ENCODE results near the gene COX8A. TPM values are rescaled to one million over a fixed set of nuclear protein-coding genes. Genes with fewer than 3 reads are reported as not detected.

COX8A gene
- total and polyA plus RNA-seq, 5 donors from 2014 or later, result 124 to 582 (median 517) TPM

DNA sequence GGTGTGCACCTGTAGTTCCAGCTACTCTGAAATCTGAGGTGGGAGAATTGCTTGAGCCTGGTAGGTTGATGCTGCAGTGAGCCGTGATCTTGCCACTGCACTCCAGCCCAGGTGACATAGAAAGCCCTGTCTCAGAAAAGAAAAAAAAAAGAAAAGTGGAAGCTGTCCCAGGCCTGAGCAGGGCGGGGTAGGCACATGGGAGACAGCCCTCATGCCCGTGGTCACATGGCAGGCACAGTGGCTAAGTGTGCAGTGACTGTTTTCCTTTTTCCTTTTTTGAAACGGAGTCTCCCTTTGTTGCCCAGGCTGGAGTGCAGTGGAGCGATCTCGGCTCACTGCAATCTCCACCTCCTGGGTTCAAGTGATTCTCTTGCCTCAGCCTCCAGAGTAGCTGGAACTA is 19.6 kb downstream of the COX8A start:
- Mint-ChIP-seq H3K4me1 (peaks cover 0 to 33% (median 16%) of the 10 kb centered on the region in 4 donors), H3K4me3 (no peak overlapping the region), H3K9me3 (no peaks in the 10 kb centered on the region), H3K27me3 (peaks cover 4% of the 10 kb centered on the region), H3K27ac (no peak overlapping the region), H3K36me3 (peaks cover 22% of the 10 kb centered on the region)
- no peak for DNase-seq
- no peaks in the 10 kb centered on the region for H3K9me3 ChIP-seq (ENCODE audit: control insufficient read depth in 2 of 2, low read length in 2 of 2)
- ATAC-seq (ENCODE audit: low read depth in 2 of 2), result no peak
- H3K4me1 ChIP-seq (ENCODE audit: control insufficient read depth, insufficient read depth, low read length, poor library complexity, severe bottlenecking), result peaks cover under 1% of the 10 kb centered on the region
- H3K36me3 ChIP-seq (ENCODE audit: control insufficient read depth, insufficient read depth, low read length), result peaks cover 52% of the 10 kb centered on the region
- H3K27ac ChIP-seq (ENCODE audit: insufficient read depth, low read length, poor library complexity, severe bottlenecking), result no peak overlapping the region
- no peak overlapping the region for H3K4me3 ChIP-seq (ENCODE audit: low read depth, low read length)
- H3K27me3 ChIP-seq (ENCODE audit: control insufficient read depth, insufficient read depth, low read length), result no peaks in the 10 kb centered on the region

DNA sequence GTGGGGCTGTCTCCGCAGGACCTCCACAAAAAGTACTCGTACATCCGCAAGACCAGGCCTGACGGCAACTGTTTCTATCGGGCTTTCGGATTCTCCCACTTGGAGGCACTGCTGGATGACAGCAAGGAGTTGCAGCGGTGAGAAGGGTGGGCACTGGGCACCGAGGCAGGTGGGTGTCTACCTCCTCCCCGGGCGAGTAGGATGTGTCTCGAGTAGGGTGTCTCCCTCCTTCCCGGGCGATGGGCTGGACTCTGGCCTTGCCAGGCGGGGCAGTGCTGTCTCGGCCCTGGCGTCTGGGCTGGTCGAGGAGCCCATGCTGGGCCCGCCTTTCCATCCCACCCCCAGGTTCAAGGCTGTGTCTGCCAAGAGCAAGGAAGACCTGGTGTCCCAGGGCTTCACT is 22.1 kb downstream of the COX8A start:
- H3K36me3 Mint-ChIP-seq, result peaks cover 21% of the 10 kb centered on the region
- no peak overlapping the region for H3K27ac ChIP-seq (ENCODE audit: insufficient read depth, low read length, poor library complexity, severe bottlenecking)

DNA sequence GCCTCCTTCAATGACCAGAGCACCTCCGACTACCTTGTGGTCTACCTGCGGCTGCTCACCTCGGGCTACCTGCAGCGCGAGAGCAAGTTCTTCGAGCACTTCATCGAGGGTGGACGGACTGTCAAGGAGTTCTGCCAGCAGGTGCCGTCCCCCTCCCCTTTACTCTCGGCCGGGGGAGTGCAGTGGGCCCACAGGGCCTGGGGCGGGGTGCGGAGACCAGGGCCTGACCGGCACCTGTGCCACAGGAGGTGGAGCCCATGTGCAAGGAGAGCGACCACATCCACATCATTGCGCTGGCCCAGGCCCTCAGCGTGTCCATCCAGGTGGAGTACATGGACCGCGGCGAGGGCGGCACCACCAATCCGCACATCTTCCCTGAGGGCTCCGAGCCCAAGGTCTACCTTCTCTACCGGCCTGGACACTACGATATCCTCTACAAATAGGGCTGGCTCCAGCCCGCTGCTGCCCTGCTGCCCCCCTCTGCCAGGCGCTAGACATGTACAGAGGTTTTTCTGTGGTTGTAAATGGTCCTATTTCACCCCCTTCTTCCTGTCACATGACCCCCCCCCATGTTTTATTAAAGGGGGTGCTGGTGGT is 22.8 kb downstream of the COX8A start:
- no peak overlapping the region for H3K27ac ChIP-seq (ENCODE audit: insufficient read depth, low read length, poor library complexity, severe bottlenecking)
- H3K27me3 ChIP-seq (ENCODE audit: control insufficient read depth, insufficient read depth, low read length), result no peaks in the 10 kb centered on the region
- Mint-ChIP-seq H3K36me3 (peaks cover 15% of the 10 kb centered on the region), H3K27me3 (peaks cover 7% of the 10 kb centered on the region), H3K4me1 (peaks cover 0 to 22% (median 9%) of the 10 kb centered on the region in 4 donors), H3K4me3 (no peak overlapping the region), H3K27ac (no peak overlapping the region), H3K9me3 (no peaks in the 10 kb centered on the region)
- DNase-seq (no peak), ATAC-seq (ENCODE audit: low read depth in 2 of 2) (no peak)
- peaks cover 33% of the 10 kb centered on the region for H3K36me3 ChIP-seq (ENCODE audit: control insufficient read depth, insufficient read depth, low read length)
- H3K4me3 ChIP-seq (ENCODE audit: low read depth, low read length), result no peak overlapping the region
- H3K4me1 ChIP-seq (ENCODE audit: control insufficient read depth, insufficient read depth, low read length, poor library complexity, severe bottlenecking), result peaks cover 21% of the 10 kb centered on the region
- no peaks in the 10 kb centered on the region for H3K9me3 ChIP-seq (ENCODE audit: control insufficient read depth in 2 of 2, low read length in 2 of 2)

More for the DNA sequence above, 22.1 kb downstream of the COX8A start:
- peaks cover 4% of the 10 kb centered on the region for H3K27me3 Mint-ChIP-seq
- no peak overlapping the region for H3K27ac Mint-ChIP-seq
- no peak overlapping the region for H3K4me3 Mint-ChIP-seq
- Histone ChIP-seq H3K9me3 (ENCODE audit: control insufficient read depth in 2 of 2, low read length in 2 of 2) (no peaks in the 10 kb centered on the region), H3K4me1 (ENCODE audit: control insufficient read depth, insufficient read depth, low read length, poor library complexity, severe bottlenecking) (peaks cover 21% of the 10 kb centered on the region), H3K36me3 (ENCODE audit: control insufficient read depth, insufficient read depth, low read length) (peaks cover 34% of the 10 kb centered on the region), H3K4me3 (ENCODE audit: low read depth, low read length) (no peak overlapping the region), H3K27me3 (ENCODE audit: control insufficient read depth, insufficient read depth, low read length) (no peaks in the 10 kb centered on the region)
- H3K9me3 Mint-ChIP-seq, result no peaks in the 10 kb centered on the region
- peaks cover 0 to 29% (median 12%) of the 10 kb centered on the region in 4 donors for H3K4me1 Mint-ChIP-seq
- DNase-seq (no peak), ATAC-seq (ENCODE audit: low read depth in 2 of 2) (no peak)

DNA sequence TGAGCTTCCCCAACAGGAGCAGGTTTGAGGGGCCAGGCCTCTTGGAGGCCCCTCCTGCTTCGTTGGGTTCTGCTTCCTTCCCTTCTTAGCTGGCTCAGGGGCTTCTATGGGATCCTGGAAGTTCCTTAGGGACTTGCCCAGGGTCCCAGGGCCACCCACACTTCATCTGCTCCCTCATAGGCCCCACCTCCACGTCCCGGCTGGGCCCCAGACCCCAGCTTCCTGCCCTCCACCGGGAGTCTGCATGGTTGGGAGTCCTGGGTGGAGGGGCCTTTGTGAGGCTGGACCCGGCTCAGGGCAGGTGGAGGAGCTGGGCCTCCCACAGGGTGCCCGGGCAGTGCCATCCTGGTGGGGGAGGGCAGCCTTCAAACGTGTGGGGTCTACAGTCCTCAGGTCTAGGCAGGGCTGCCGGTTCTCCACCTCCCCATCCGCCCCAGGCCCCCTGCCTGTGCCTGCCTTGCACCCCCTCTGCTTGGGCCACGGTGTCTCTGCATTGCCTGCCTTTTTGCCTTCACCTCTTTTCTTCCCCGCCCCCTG is 23.4 kb downstream of the COX8A start:
- peaks cover 11% of the 10 kb centered on the region for H3K27me3 Mint-ChIP-seq
- peaks cover 21% of the 10 kb centered on the region for H3K4me1 ChIP-seq (ENCODE audit: control insufficient read depth, insufficient read depth, low read length, poor library complexity, severe bottlenecking)
- DNase-seq, result no peak
- no peak for ATAC-seq (ENCODE audit: low read depth in 2 of 2)
- peak overlapping the region in 1 of 3 donors; percentile 34 for H3K27ac Mint-ChIP-seq
- H3K36me3 Mint-ChIP-seq, result peaks cover 15% of the 10 kb centered on the region
- H3K36me3 ChIP-seq (ENCODE audit: control insufficient read depth, insufficient read depth, low read length), result peaks cover 32% of the 10 kb centered on the region
- H3K27ac ChIP-seq (ENCODE audit: insufficient read depth, low read length, poor library complexity, severe bottlenecking), result no peak overlapping the region
- peak overlapping the region in 2 of 4 donors; percentile 32 to 54 for H3K4me3 Mint-ChIP-seq
- H3K27me3 ChIP-seq (ENCODE audit: control insufficient read depth, insufficient read depth, low read length), result no peaks in the 10 kb centered on the region
- no peaks in the 10 kb centered on the region for H3K9me3 ChIP-seq (ENCODE audit: control insufficient read depth in 2 of 2, low read length in 2 of 2)
- H3K4me1 Mint-ChIP-seq, result peaks cover 0 to 22% (median 8%) of the 10 kb centered on the region in 4 donors
- H3K4me3 ChIP-seq (ENCODE audit: low read depth, low read length), result no peak overlapping the region
- no peaks in the 10 kb centered on the region for H3K9me3 Mint-ChIP-seq

DNA sequence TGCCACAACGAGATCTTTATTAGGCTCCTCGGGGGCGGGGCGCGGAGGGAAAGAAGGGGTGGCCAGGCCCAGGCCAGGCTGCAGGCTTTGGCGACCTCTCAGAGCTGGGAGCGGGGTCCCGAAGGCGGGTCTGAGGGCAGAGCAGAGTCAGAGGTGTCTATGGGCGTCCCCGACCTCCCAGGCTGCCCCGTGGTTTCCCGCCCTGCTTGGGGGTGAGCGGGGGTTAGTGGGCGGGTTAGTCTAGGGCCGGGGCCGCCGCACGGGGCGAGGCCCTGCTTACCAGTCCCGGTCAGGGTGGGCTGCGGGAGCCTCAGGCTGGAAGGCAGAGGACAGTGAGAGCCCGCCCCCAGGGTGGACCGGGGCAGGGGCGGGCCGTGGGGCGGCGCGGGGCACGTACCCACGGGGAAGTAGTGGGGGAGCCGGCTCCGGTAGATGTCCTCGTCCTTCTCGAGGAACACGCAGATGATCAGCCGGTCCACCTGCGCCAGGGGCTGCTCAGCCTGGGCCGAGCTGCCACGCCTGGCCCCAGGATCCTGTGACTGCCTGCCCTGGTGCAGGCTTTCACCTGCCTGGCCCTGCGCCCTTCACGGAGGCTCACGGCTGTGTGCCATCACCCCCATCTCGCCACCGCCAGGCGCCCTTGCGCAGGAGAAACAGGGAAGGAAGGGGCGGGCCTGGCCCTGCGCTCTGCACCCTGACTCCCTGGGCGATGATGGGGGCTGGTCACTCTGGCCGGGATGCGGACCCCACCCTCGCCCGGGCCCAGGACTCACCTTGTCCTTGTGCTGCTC is 24.3 kb downstream of the COX8A start:
- H3K4me1 Mint-ChIP-seq, result peaks cover 0 to 18% (median 4%) of the 10 kb centered on the region in 4 donors
- peaks cover 26% of the 10 kb centered on the region for H3K36me3 ChIP-seq (ENCODE audit: control insufficient read depth, insufficient read depth, low read length)
- peak overlapping the region in 2 of 4 donors; percentile 38 to 54 for H3K4me3 Mint-ChIP-seq
- peaks cover 13% of the 10 kb centered on the region for H3K27me3 Mint-ChIP-seq
- H3K4me1 ChIP-seq (ENCODE audit: control insufficient read depth, insufficient read depth, low read length, poor library complexity, severe bottlenecking), result peaks cover 21% of the 10 kb centered on the region
- peaks cover 12% of the 10 kb centered on the region for H3K36me3 Mint-ChIP-seq
- H3K27me3 ChIP-seq (ENCODE audit: control insufficient read depth, insufficient read depth, low read length), result no peaks in the 10 kb centered on the region
- H3K27ac ChIP-seq (ENCODE audit: insufficient read depth, low read length, poor library complexity, severe bottlenecking), result no peak overlapping the region
- DNase-seq, result no peak
- ATAC-seq (ENCODE audit: low read depth in 2 of 2), result no peak
- peak overlapping the region in 1 of 3 donors; percentile 38 for H3K27ac Mint-ChIP-seq
- no peaks in the 10 kb centered on the region for H3K9me3 Mint-ChIP-seq
- H3K9me3 ChIP-seq (ENCODE audit: control insufficient read depth in 2 of 2, low read length in 2 of 2), result no peaks in the 10 kb centered on the region
- H3K4me3 ChIP-seq (ENCODE audit: low read depth, low read length), result no peak overlapping the region

DNA sequence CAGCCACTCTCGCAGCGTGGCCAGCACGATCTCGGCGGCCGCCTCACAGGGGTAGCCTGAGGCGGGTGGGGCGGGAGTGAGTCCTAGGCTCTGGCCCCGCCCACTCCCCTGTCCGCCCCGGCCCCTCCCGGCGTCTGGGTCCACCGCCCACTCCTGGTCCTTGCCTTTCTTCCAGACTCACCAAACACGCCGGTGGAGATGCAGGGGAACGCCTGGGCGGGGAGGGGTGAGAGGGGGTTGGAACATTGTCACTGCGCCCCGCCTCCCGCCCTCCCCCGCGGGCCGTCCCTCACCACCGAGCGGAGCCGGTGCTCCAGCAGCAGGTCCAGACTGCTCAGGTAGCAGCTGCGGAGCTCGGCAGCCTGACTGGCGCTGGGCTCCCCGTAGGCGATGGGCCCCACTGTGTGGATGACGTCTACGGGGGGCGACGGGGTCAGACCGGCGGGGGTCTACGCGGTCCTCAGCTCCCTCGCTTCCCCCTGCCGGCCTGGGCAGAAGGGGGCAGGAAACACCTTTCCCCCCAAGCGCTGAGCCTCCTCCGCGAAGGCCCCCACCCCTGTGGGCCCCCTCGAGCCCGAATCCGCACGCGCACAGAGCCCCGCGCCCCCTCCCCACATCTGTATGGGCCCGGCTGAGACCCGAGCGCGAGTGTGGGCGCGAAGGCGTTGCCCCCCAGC is 25.1 kb downstream of the COX8A start:
- H3K9me3 ChIP-seq (ENCODE audit: control insufficient read depth in 2 of 2, low read length in 2 of 2), result no peaks in the 10 kb centered on the region
- peaks cover 12% of the 10 kb centered on the region for H3K36me3 Mint-ChIP-seq
- peaks cover 13% of the 10 kb centered on the region for H3K27me3 Mint-ChIP-seq
- DNase-seq, result peak; percentile 49 to 58 (median 53)
- peaks cover 23% of the 10 kb centered on the region for H3K36me3 ChIP-seq (ENCODE audit: control insufficient read depth, insufficient read depth, low read length)
- no peaks in the 10 kb centered on the region for H3K9me3 Mint-ChIP-seq
- peaks cover 0 to 16% (median 3%) of the 10 kb centered on the region in 4 donors for H3K4me1 Mint-ChIP-seq
- peak overlapping the region in 3 of 4 donors; percentile 35 to 77 (median 41) for H3K4me3 Mint-ChIP-seq
- peaks cover 21% of the 10 kb centered on the region for H3K4me1 ChIP-seq (ENCODE audit: control insufficient read depth, insufficient read depth, low read length, poor library complexity, severe bottlenecking)
- no peak overlapping the region for H3K4me3 ChIP-seq (ENCODE audit: low read depth, low read length)
- H3K27me3 ChIP-seq (ENCODE audit: control insufficient read depth, insufficient read depth, low read length), result no peaks in the 10 kb centered on the region
- ATAC-seq (ENCODE audit: low read depth in 2 of 2), result peak; percentile 44 to 48
- no peak overlapping the region for H3K27ac ChIP-seq (ENCODE audit: insufficient read depth, low read length, poor library complexity, severe bottlenecking)
- H3K27ac Mint-ChIP-seq, result no peak overlapping the region

DNA sequence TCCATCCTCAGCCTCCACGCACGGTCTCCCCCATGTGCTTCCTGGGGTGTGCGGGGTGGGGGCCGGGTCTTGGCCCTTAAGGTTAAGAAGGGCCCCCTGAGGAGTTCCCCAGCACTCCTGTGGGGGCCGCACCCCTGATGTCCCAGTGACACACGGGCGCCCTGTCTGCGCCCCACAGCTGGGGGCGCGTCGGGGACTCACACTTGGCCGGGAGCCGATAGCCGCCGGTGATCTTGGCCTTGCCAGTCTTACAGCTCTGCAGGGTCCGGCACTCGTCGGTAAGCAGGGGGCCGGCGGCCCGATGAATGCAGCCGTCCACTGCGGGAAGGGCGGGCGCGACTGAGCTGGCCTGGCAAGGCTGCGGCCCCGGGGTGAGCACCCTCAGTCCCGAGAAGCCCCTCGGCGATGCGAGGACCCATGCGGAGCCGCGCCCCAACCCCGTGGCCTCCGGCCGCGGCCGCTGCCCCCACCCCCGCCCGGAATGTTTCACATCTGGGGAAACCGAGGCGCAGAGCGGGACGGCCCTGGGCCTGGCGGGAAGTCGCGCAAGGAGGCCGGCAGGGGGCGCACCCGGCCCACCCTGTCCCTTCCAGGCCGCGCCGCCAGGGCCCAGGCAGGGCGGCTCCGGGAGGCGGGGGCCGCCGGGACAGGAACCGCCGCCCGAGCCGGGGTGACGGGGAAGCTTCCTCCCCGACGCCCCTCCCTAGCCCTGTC is 25.8 kb downstream of the COX8A start:
- peak; percentile 76 to 81 for ATAC-seq (ENCODE audit: low read depth in 2 of 2)
- Histone ChIP-seq H3K36me3 (ENCODE audit: control insufficient read depth, insufficient read depth, low read length) (peaks cover 18% of the 10 kb centered on the region), H3K9me3 (ENCODE audit: control insufficient read depth in 2 of 2, low read length in 2 of 2) (no peaks in the 10 kb centered on the region), H3K27me3 (ENCODE audit: control insufficient read depth, insufficient read depth, low read length) (no peaks in the 10 kb centered on the region), H3K4me3 (ENCODE audit: low read depth, low read length) (no peak overlapping the region), H3K27ac (ENCODE audit: insufficient read depth, low read length, poor library complexity, severe bottlenecking) (no peak overlapping the region), H3K4me1 (ENCODE audit: control insufficient read depth, insufficient read depth, low read length, poor library complexity, severe bottlenecking) (peaks cover 21% of the 10 kb centered on the region)
- peaks cover 0 to 13% (median 3%) of the 10 kb centered on the region in 4 donors for H3K4me1 Mint-ChIP-seq
- peaks cover 13% of the 10 kb centered on the region for H3K27me3 Mint-ChIP-seq
- peaks cover 7% of the 10 kb centered on the region for H3K36me3 Mint-ChIP-seq
- DNase-seq, result peak; percentile 64 to 85 (median 72)
- H3K9me3 Mint-ChIP-seq, result no peaks in the 10 kb centered on the region
- H3K27ac Mint-ChIP-seq, result no peak overlapping the region
- peak overlapping the region in 3 of 4 donors; percentile 35 to 77 (median 41) for H3K4me3 Mint-ChIP-seq

Data from CD4-positive, CD25-positive, alpha-beta regulatory T cell (primary cell).